CD4-positive, alpha-beta T cell (primary cell): ENCODE results near the gene PTGES3. TPM values are rescaled to one million over a fixed set of nuclear protein-coding genes. Genes with fewer than 3 reads are reported as not detected.

Experiments used
- ATAC-seq: fragments of 200-7000 bp; cut with Tn5 transposase; one replicate; pipeline ENCODE4 v1.10.0; 2022; ENCODE audit warnings: mild to moderate bottlenecking; ENCODE audit not compliant: poor library complexity
- CTCF ChIA-PET: fragments of 350-600 bp; sonication (Branson Sonifier 250); formaldehyde crosslinking; loops from one replicate; lab custom pipeline; 2021; ENCODE audit warnings: antibody characterized with exemption, inconsistent platforms; lab: Charles Lee
- POLR2A ChIA-PET: fragments of 350-600 bp; sonication (Branson Sonifier 250); formaldehyde crosslinking; loops from one replicate; lab custom pipeline; 2021; ENCODE audit warnings: antibody characterized with exemption, inconsistent platforms; lab: Charles Lee
- DNase-seq, 14 experiments: peaks; one replicate each; pipeline ENCODE4 v3.0.0-alpha.2; 2013 to 2020; ENCODE audit warnings: mixed read lengths in 2 of 14
- H3K27ac ChIP-seq, 2 donors: one replicate each; pipeline versions ENCODE4 v1.5.1 to v1.7.0; 2013; ENCODE audit warnings: low read length in 2 of 2, low read depth in 1 of 2, mild to moderate bottlenecking in 1 of 2
- H3K27me3 ChIP-seq, 2 experiments: 1 replicate in 1 of 2; 2 replicates in 1 of 2; pipeline versions ENCODE4 v1.6.1 to v1.7.0; 2013; ENCODE audit warnings: low read length in 2 of 2, control low read depth in 1 of 2, mild to moderate bottlenecking in 1 of 2, moderate library complexity in 1 of 2; ENCODE audit not compliant: insufficient read depth in 2 of 2, control insufficient read depth in 1 of 2
- H3K36me3 ChIP-seq: one replicate; pipeline ENCODE4 v1.6.1; 2013; ENCODE audit warnings: low read length, control low read depth; ENCODE audit not compliant: insufficient read depth
- H3K4me1 ChIP-seq: one replicate; pipeline ENCODE4 v1.6.1; 2013; ENCODE audit warnings: low read length, control low read depth; ENCODE audit not compliant: insufficient read depth
- H3K4me3 ChIP-seq: one replicate; pipeline ENCODE4 v1.5.1; 2013; ENCODE audit warnings: mild to moderate bottlenecking, low read length, moderate library complexity
- H3K9me3 ChIP-seq, 2 experiments: 1 replicate in 1 of 2; 2 replicates in 1 of 2; pipeline versions ENCODE4 v1.6.1 to v1.7.0; 2013; ENCODE audit warnings: low read length in 2 of 2, mild to moderate bottlenecking in 2 of 2, control low read depth in 1 of 2, moderate library complexity in 1 of 2; ENCODE audit not compliant: control insufficient read depth in 1 of 2, insufficient read depth in 1 of 2
- H3K27ac Mint-ChIP-seq: one replicate; pipeline ENCODE4 v1.8.0; 2020; ENCODE audit warnings: mixed read lengths
- H3K27me3 Mint-ChIP-seq: one replicate; pipeline ENCODE4 v1.8.0; 2021; ENCODE audit warnings: mixed read lengths
- H3K36me3 Mint-ChIP-seq: one replicate; pipeline ENCODE4 v1.8.0; 2021; ENCODE audit warnings: low read depth, mixed read lengths
- H3K4me1 Mint-ChIP-seq: one replicate; pipeline ENCODE4 v1.8.0; 2021; ENCODE audit warnings: low read depth, mixed read lengths
- H3K4me3 Mint-ChIP-seq: one replicate; pipeline ENCODE4 v1.8.0; 2020; ENCODE audit warnings: mild to moderate bottlenecking, mixed read lengths
- H3K9me3 Mint-ChIP-seq: one replicate; pipeline ENCODE4 v1.8.0; 2020; ENCODE audit warnings: mixed read lengths
- CTCF ChIP-seq: fragments of 200-600 bp; IDR thresholded peaks from one replicate; pipeline ENCODE4 v1.8.0; 2022; ENCODE audit warnings: antibody characterized with exemption, mild to moderate bottlenecking
- intact Hi-C, 2 experiments: fragments of 100-400 bp; cut with DNase I in 1 of 2; cut with micrococcal nuclease in 1 of 2; formaldehyde crosslinking; loops; one replicate each; pipeline versions ENCODE4 v1.15.1 to v1.9.0; 2023 to 2025; cut with DNase I, micrococcal nuclease
- total RNA-seq, 174 experiments: library from RNA in 2 of 174; stranded (reverse) in 2 of 174; gene quantifications; one replicate each; pipeline ENCODE4 v1.2.3 and lab custom pipeline; 2021 to 2026

PTGES3 gene
- total RNA-seq, 2 experiments from 2014 or later = 146 to 154 TPM

- peaks cover 26% of the 10 kb centered on the region for H3K4me1 ChIP-seq
- TF ChIP-seq CTCF = no peak
- ATAC-seq (no peak), DNase-seq (no peak)
- H3K36me3 ChIP-seq = peaks cover 61% of the 10 kb centered on the region
- peaks cover 76% of the 10 kb centered on the region for H3K36me3 Mint-ChIP-seq
- no peaks in the 10 kb centered on the region for H3K27me3 ChIP-seq
- no peak overlapping the region for H3K4me3 Mint-ChIP-seq
- POLR2A ChIA-PET = interaction anchor here (1.5 to 2.7 kb wide), 3 partner anchors 13 to 54 kb away, joined by 5 to 15 read pairs (median 5); partner anchors contain the start of genes NACA and PTGES3
- intact Hi-C loops = loop anchor here (2.0 to 10.0 kb wide), 2 partner anchors 15 to 53 kb away; partner anchors contain the start of gene NACA (in 1 of the 2)
- H3K9me3 Mint-ChIP-seq = no peaks in the 10 kb centered on the region
- H3K4me1 Mint-ChIP-seq = peaks cover 38% of the 10 kb centered on the region
- no peak overlapping the region for H3K4me3 ChIP-seq
- no peak overlapping the region for H3K27ac ChIP-seq
- CTCF ChIA-PET = interaction anchor here (1.4 to 2.5 kb wide), 2 partner anchors 13 to 35 kb away, joined by 5 to 7 read pairs; no protein-coding TSS in a partner anchor
- H3K9me3 ChIP-seq = no peaks in the 10 kb centered on the region
- no peak overlapping the region for H3K27ac Mint-ChIP-seq
- H3K27me3 Mint-ChIP-seq = no peaks in the 10 kb centered on the region
These were observed 16.5 kb downstream of the PTGES3 start for GRCh38 chr12:56671608-56672007.

DNA sequence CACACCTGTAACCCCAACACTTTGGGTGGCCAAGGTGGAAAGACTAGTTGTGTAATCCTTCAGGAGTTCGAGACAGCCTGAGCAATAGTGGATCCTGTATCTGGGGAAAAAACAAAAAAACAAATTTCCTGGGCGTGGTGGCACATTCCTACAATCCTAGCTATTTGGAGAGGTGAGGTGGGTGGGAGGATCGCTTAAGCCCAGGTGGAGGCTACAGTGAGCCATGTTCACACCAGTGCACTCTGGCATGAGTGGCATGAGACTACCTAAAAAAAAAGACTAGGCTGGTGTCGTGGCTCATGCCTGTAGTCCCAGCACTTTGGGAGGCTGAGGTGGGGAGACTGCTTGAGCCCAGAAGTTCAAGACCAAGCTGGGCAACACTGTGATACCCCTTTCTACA is 17.2 kb downstream of the PTGES3 start:
- no peak overlapping the region for H3K27ac Mint-ChIP-seq
- H3K4me3 ChIP-seq = no peak overlapping the region
- no peak overlapping the region for H3K4me3 Mint-ChIP-seq
- POLR2A ChIA-PET = interaction anchor here (0.7 to 2.7 kb wide), 5 partner anchors 11 to 55 kb away, joined by 3 to 15 read pairs (median 5); partner anchors contain the start of genes NACA and PTGES3
- ATAC-seq = no peak
- intact Hi-C loops = loop anchor here (2.0 to 10.0 kb wide), 2 partner anchors 16 to 54 kb away; partner anchors contain the start of gene NACA (in 1 of the 2)
- no peaks in the 10 kb centered on the region for H3K27me3 ChIP-seq
- H3K36me3 Mint-ChIP-seq = peaks cover 79% of the 10 kb centered on the region
- H3K9me3 Mint-ChIP-seq = no peaks in the 10 kb centered on the region
- peaks cover 69% of the 10 kb centered on the region for H3K36me3 ChIP-seq
- CTCF ChIA-PET = interaction anchor here (0.6 to 2.5 kb wide), 3 partner anchors 14 to 86 kb away, joined by 3 to 7 read pairs (median 5); no protein-coding TSS in a partner anchor
- no peak overlapping the region for H3K27ac ChIP-seq
- no peak for DNase-seq
- no peaks in the 10 kb centered on the region for H3K9me3 ChIP-seq
- H3K27me3 Mint-ChIP-seq = no peaks in the 10 kb centered on the region
- H3K4me1 ChIP-seq = peaks cover 21% of the 10 kb centered on the region
- no peak for TF ChIP-seq CTCF
- H3K4me1 Mint-ChIP-seq = peaks cover 33% of the 10 kb centered on the region

DNA sequence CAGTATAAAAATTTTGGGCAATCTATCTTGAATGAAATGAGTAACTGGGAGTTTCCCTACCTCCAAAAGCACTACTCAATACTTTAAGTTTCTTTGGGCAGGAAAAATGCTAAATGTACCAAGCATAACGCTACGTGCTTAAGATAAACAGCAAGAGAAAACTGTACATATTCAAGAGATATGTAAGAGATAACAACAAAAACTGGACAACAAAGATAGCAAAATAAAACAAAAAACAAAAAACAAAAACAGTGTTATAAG is 20.0 kb downstream of the PTGES3 start:
- Mint-ChIP-seq H3K27ac (peak overlapping the region; percentile 21), H3K9me3 (no peaks in the 10 kb centered on the region), H3K4me3 (no peak overlapping the region), H3K36me3 (peaks cover 96% of the 10 kb centered on the region), H3K4me1 (peaks cover 26% of the 10 kb centered on the region), H3K27me3 (no peaks in the 10 kb centered on the region)
- no peaks in the 10 kb centered on the region for H3K9me3 ChIP-seq
- POLR2A ChIA-PET = interaction anchor here (0.8 to 2.2 kb wide), 5 partner anchors 10 to 80 kb away, joined by 3 to 5 read pairs (median 4); partner anchors contain the start of gene PTGES3
- intact Hi-C loops = no loop called here
- CTCF ChIA-PET = interaction anchor here (0.8 kb wide), 1 partner anchor 83 kb away, joined by 4 read pairs; no protein-coding TSS in a partner anchor
- TF ChIP-seq CTCF = no peak
- no peak for DNase-seq
- peaks cover 6% of the 10 kb centered on the region for H3K4me1 ChIP-seq
- peaks cover 91% of the 10 kb centered on the region for H3K36me3 ChIP-seq
- H3K27ac ChIP-seq = no peak overlapping the region
- no peaks in the 10 kb centered on the region for H3K27me3 ChIP-seq
- ATAC-seq = no peak
- H3K4me3 ChIP-seq = no peak overlapping the region
